HUES6 (cell line): ENCODE results near the gene CCDC34.

Experiments
- H3K27ac ChIP-seq: 2 replicates; pipeline ENCODE4 v1.7.0; 2013; ENCODE audit warnings: low read depth, mild to moderate bottlenecking, low read length, inconsistent platforms
- H3K27me3 ChIP-seq: 2 replicates; pipeline ENCODE4 v1.6.1; 2013; ENCODE audit warnings: low read length; ENCODE audit not compliant: control insufficient read depth, insufficient read depth
- H3K36me3 ChIP-seq: 2 replicates; pipeline ENCODE4 v1.6.1; 2013; ENCODE audit warnings: low read length; ENCODE audit not compliant: control insufficient read depth, insufficient read depth
- H3K4me1 ChIP-seq: 2 replicates; pipeline ENCODE4 v1.6.1; 2013; ENCODE audit warnings: low read length; ENCODE audit not compliant: control insufficient read depth, insufficient read depth
- H3K4me3 ChIP-seq: 2 replicates; pipeline ENCODE4 v1.5.1; 2013; ENCODE audit warnings: low read depth, low read length
- H3K9ac ChIP-seq: one replicate; pipeline ENCODE4 v1.6.1; 2013; ENCODE audit warnings: mild to moderate bottlenecking, low read length
- H3K9me3 ChIP-seq: 2 replicates; pipeline ENCODE4 v1.6.1; 2013; ENCODE audit warnings: low read depth, low read length; ENCODE audit not compliant: control insufficient read depth, insufficient read depth

Gene CCDC34

GRCh38 chr11:27290261-27291050 is 72.6 kb downstream of the CCDC34 start:
- Histone ChIP-seq H3K27ac (no peak overlapping the region), H3K4me1 (peaks cover 12% of the 10 kb centered on the region; the same call in 1 of the 2 replicates)

More at GRCh38 chr11:27290261-27291050, 72.6 kb downstream of the CCDC34 start:
- Histone ChIP-seq H3K4me3 (no peak overlapping the region), H3K9ac (no peak overlapping the region), H3K36me3 (no peaks in the 10 kb centered on the region), H3K27me3 (no peaks in the 10 kb centered on the region), H3K9me3 (peaks cover 30% of the 10 kb centered on the region)
